DND-41 (cell line): ENCODE measurements around the gene ZSCAN5A.

Experiments
- EZH2 ChIP-seq: IDR thresholded peaks from 3 replicates; pipeline ENCODE4 v1.6.1; 2012; ENCODE audit warnings: borderline replicate concordance, low read depth, mild to moderate bottlenecking, moderate library complexity, low read length, inconsistent platforms; ENCODE audit not compliant: severe bottlenecking
- TF ChIP-seq, protein P1 (sequence below): IDR thresholded peaks from 2 replicates; pipeline ENCODE4 v1.5.1; 2012; ENCODE audit warnings: borderline replicate concordance, low read length, moderate library complexity, mild to moderate bottlenecking; ENCODE audit not compliant: poor library complexity, severe bottlenecking; ENCODE audit errors: extremely low read depth

DNA sequence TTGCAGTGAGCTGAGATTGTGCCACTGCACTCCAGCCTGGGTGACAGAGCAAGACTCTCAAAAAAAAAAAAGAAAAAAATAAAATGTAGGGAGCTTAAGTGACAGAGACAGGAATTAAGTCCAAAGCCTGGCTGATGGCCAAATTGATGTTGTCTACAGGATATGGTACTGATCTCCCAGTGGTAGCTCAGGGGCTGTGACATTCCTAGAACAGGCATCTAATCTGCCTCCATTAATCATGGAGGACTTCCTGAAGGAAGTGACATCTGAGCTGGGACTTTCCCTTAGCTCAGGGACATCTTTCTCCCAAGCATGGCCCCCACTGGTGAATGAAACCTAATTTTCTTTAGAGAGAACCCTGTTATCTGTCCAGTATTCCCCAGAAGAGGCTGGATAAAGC lies 53.5 kb downstream of the ZSCAN5A start:
- TF ChIP-seq, protein P1, sequence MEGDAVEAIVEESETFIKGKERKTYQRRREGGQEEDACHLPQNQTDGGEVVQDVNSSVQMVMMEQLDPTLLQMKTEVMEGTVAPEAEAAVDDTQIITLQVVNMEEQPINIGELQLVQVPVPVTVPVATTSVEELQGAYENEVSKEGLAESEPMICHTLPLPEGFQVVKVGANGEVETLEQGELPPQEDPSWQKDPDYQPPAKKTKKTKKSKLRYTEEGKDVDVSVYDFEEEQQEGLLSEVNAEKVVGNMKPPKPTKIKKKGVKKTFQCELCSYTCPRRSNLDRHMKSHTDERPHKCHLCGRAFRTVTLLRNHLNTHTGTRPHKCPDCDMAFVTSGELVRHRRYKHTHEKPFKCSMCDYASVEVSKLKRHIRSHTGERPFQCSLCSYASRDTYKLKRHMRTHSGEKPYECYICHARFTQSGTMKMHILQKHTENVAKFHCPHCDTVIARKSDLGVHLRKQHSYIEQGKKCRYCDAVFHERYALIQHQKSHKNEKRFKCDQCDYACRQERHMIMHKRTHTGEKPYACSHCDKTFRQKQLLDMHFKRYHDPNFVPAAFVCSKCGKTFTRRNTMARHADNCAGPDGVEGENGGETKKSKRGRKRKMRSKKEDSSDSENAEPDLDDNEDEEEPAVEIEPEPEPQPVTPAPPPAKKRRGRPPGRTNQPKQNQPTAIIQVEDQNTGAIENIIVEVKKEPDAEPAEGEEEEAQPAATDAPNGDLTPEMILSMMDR = no peak
- TF ChIP-seq EZH2 = no peak
